Osteocyte (in vitro differentiated cells): ENCODE results near the gene SORCS3. TPM values are rescaled to one million over a fixed set of nuclear protein-coding genes. Genes with fewer than 3 reads are reported as not detected.

Experiments used
- DNase-seq: peaks from one replicate; pipeline ENCODE4 v3.0.0; 2021; ENCODE audit warnings: mixed read lengths; ENCODE audit not compliant: unreplicated experiment; ENCODE audit errors: extremely low spot score
- H3K27ac Mint-ChIP-seq: one replicate; pipeline ENCODE4 v1.8.0; 2021; ENCODE audit warnings: mild to moderate bottlenecking, mixed read lengths; ENCODE audit not compliant: unreplicated experiment
- H3K27me3 Mint-ChIP-seq: one replicate; pipeline ENCODE4 v1.8.0; 2021; ENCODE audit warnings: mixed read lengths; ENCODE audit not compliant: unreplicated experiment
- H3K36me3 Mint-ChIP-seq: one replicate; pipeline ENCODE4 v1.8.0; 2021; ENCODE audit warnings: mixed read lengths; ENCODE audit not compliant: unreplicated experiment
- H3K4me1 Mint-ChIP-seq: one replicate; pipeline ENCODE4 v1.8.0; 2021; ENCODE audit warnings: mixed read lengths; ENCODE audit not compliant: unreplicated experiment
- H3K4me3 Mint-ChIP-seq: one replicate; pipeline ENCODE4 v1.8.0; 2021; ENCODE audit warnings: mild to moderate bottlenecking, moderate library complexity, mixed read lengths; ENCODE audit not compliant: unreplicated experiment
- H3K9me3 Mint-ChIP-seq: one replicate; pipeline ENCODE4 v1.8.0; 2021; ENCODE audit warnings: mixed read lengths; ENCODE audit not compliant: unreplicated experiment
- CTCF ChIP-seq: fragments of 200-600 bp; sonication (generic); IDR thresholded peaks from 2 replicates; pipeline ENCODE4 v1.5.0; 2021; ENCODE audit warnings: antibody characterized with exemption, mild to moderate bottlenecking, moderate library complexity
- total RNA-seq: library from RNA; stranded (reverse); gene quantifications from 2 replicates; pipeline ENCODE4 v1.2.1, GENCODE V29; 2021

The SORCS3 gene
- total RNA-seq, 1 donor from 2014 or later = not detected

- Mint-ChIP-seq H3K27me3 (no peaks in the 10 kb centered on the region), H3K9me3 (peaks cover 15% of the 10 kb centered on the region), H3K36me3 (no peaks in the 10 kb centered on the region), H3K4me3 (no peak overlapping the region), H3K27ac (no peak overlapping the region), H3K4me1 (no peaks in the 10 kb centered on the region)
- no peak for DNase-seq
- no peak for TF ChIP-seq CTCF
Measured at GRCh38 chr10:104910712-104911111, 269.6 kb downstream of the SORCS3 start.

- H3K9me3 Mint-ChIP-seq = peaks cover 19% of the 10 kb centered on the region
- H3K27ac Mint-ChIP-seq = no peak overlapping the region
- no peaks in the 10 kb centered on the region for H3K36me3 Mint-ChIP-seq
- H3K4me1 Mint-ChIP-seq = no peaks in the 10 kb centered on the region
- H3K27me3 Mint-ChIP-seq = no peaks in the 10 kb centered on the region
- no peak for TF ChIP-seq CTCF
- H3K4me3 Mint-ChIP-seq = no peak overlapping the region
- no peak for DNase-seq
Measured at GRCh38 chr10:104913390-104913789, 272.3 kb downstream of the SORCS3 start.

- Mint-ChIP-seq H3K4me1 (no peaks in the 10 kb centered on the region), H3K27ac (no peak overlapping the region), H3K9me3 (peaks cover 10% of the 10 kb centered on the region)
Measured at GRCh38 chr10:104920476-104920875, 279.4 kb downstream of the SORCS3 start.

GRCh38 chr10:104921763-104922162 is 280.7 kb downstream of the SORCS3 start:
- Mint-ChIP-seq H3K36me3 (no peaks in the 10 kb centered on the region), H3K9me3 (peaks cover 10% of the 10 kb centered on the region), H3K4me3 (no peak overlapping the region), H3K27ac (no peak overlapping the region), H3K27me3 (no peaks in the 10 kb centered on the region), H3K4me1 (no peaks in the 10 kb centered on the region)
- DNase-seq = no peak
- no peak for TF ChIP-seq CTCF

More at GRCh38 chr10:104920476-104920875, 279.4 kb downstream of the SORCS3 start:
- no peak for DNase-seq
- TF ChIP-seq CTCF = no peak
- no peak overlapping the region for H3K4me3 Mint-ChIP-seq
- no peaks in the 10 kb centered on the region for H3K36me3 Mint-ChIP-seq
- no peaks in the 10 kb centered on the region for H3K27me3 Mint-ChIP-seq

- Mint-ChIP-seq H3K4me3 (no peak overlapping the region), H3K27me3 (no peaks in the 10 kb centered on the region)
Measured at GRCh38 chr10:104922810-104923209, 281.7 kb downstream of the SORCS3 start.

More at GRCh38 chr10:104922810-104923209, 281.7 kb downstream of the SORCS3 start:
- DNase-seq = no peak
- H3K9me3 Mint-ChIP-seq = peaks cover 6% of the 10 kb centered on the region
- no peak overlapping the region for H3K27ac Mint-ChIP-seq
- TF ChIP-seq CTCF = no peak
- no peaks in the 10 kb centered on the region for H3K36me3 Mint-ChIP-seq
- no peaks in the 10 kb centered on the region for H3K4me1 Mint-ChIP-seq
